ENCODE data around the gene CPEB4.

The CPEB4 gene

DNA sequence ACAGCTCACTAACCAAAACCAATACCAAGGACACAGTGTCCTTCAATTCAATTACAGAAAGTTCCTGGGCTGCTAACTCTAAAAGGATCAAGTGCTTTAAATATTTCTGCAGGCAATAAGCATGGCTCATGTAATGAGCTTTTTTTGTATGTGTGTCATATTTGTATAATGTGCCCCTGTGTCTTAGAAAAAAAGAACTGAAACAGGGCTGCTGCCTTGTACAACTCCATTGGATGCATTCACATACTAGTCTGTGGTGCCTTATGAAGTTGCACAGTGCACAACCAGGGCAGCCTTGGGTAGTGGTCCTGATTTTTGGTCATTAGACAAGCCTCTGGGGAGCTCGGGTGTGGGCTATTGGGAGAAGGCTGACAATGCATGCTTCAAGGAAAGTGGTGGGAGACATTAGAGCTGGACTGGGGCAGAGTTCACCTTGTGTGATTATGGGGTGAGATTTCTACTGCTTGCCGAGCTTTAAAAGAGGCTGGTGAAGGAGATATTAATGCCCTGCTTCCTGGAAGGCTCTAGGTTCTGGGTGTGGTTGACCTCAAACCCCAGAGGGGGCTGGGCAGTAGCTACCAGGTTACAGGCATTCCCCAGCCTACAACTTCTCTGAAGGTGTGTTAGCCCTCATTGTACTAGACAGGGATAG is 3.6 kb upstream of the CPEB4 start:
- Histone ChIP-seq H3K27ac (replicated peaks) (0 out of 2 replicates have a peak overlapping the region, but pooled peaks have one; percentile 2), H3K27me3 (ENCODE audit: insufficient read depth, poor library complexity, severe bottlenecking) (no peaks in the 10 kb centered on the region), H3K4me3 (replicated peaks; ENCODE audit: insufficient read depth, low read length) (no peak overlapping the region)
- no peak for DNase-seq (ENCODE audit: low read depth in 1 of 2, low spot score in 1 of 2)
- TF ChIP-seq GABPA (IDR thresholded peaks at IDR 0.05; ENCODE audit: low read depth) (no peak), REST (IDR thresholded peaks at IDR 0.05; ENCODE audit: insufficient replicate concordance, low read depth) (no peak), POLR2AphosphoS5 (IDR thresholded peaks at IDR 0.05; ENCODE audit: low read depth) (no peak)

DNA sequence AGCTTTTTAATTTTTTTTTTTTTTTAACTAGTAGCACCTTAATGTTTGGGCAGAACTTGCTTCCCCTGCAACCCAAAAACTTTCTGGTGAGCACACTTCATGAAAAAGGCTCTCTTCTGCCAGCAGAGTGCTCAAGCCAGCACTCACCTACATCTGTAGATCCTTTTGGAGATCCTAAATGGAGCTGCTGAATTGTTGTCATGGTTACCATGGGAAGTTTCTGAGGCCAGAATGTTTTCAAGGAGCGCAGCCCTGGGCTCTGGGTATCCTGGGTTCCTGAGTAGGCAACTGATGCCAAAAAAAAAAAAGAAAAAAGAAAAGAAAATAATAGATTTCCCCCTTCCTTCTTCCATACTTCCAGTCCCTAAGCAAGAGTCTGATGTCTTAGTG is 3.1 kb upstream of the CPEB4 start:
- H3K27ac ChIP-seq (replicated peaks), result peak overlapping the region; percentile 33
- DNase-seq (ENCODE audit: low read depth in 1 of 2, low spot score in 1 of 2), result no peak
- no peak for TF ChIP-seq POLR2AphosphoS5 (IDR thresholded peaks at IDR 0.05; ENCODE audit: low read depth)
- TF ChIP-seq, protein P1, sequence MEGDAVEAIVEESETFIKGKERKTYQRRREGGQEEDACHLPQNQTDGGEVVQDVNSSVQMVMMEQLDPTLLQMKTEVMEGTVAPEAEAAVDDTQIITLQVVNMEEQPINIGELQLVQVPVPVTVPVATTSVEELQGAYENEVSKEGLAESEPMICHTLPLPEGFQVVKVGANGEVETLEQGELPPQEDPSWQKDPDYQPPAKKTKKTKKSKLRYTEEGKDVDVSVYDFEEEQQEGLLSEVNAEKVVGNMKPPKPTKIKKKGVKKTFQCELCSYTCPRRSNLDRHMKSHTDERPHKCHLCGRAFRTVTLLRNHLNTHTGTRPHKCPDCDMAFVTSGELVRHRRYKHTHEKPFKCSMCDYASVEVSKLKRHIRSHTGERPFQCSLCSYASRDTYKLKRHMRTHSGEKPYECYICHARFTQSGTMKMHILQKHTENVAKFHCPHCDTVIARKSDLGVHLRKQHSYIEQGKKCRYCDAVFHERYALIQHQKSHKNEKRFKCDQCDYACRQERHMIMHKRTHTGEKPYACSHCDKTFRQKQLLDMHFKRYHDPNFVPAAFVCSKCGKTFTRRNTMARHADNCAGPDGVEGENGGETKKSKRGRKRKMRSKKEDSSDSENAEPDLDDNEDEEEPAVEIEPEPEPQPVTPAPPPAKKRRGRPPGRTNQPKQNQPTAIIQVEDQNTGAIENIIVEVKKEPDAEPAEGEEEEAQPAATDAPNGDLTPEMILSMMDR (IDR thresholded peaks at IDR 0.05; ENCODE audit: insufficient read depth, low read length), result no peak
- no peak for TF ChIP-seq SPI1 (IDR thresholded peaks at IDR 0.05; ENCODE audit: borderline replicate concordance, low read depth)
- no peak for TF ChIP-seq REST (IDR thresholded peaks at IDR 0.05; ENCODE audit: insufficient replicate concordance, low read depth)
- TF ChIP-seq GABPA (IDR thresholded peaks at IDR 0.05; ENCODE audit: low read depth), result no peak
- no peak overlapping the region for H3K4me3 ChIP-seq (replicated peaks; ENCODE audit: insufficient read depth, low read length)
- no peaks in the 10 kb centered on the region for H3K27me3 ChIP-seq (ENCODE audit: insufficient read depth, poor library complexity, severe bottlenecking)

DNA sequence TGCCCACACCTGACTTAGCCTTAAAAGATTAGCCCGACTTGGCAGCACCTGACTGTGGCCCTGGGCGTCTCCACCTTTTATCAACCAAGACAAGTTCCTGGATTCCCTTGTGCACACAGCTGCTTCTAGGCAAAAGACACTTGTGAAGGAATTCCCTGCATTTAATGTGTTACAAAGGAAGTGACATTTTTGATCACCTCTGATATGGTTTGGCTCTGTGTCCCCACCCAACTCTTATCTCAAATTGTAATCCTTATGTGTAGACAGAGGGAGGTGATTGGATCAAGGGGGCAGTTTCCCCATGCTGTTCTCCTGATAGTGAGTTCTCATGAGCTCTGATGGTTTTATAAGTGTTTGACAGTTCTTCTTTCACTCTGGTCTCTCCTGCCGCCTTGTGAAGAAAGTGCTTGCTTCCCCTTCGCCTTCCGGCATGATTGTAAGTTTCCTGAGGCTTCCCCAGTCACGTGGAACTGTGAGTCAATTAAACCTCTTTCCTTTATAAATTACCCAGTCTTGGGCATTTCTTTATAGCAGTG is 2.6 kb upstream of the CPEB4 start:
- Histone ChIP-seq H3K4me3 (replicated peaks; ENCODE audit: insufficient read depth, low read length) (no peak overlapping the region), H3K27me3 (ENCODE audit: insufficient read depth, poor library complexity, severe bottlenecking) (no peaks in the 10 kb centered on the region), H3K27ac (replicated peaks) (peak overlapping the region; percentile 33)
- peak; percentile 60 to 73 for DNase-seq (ENCODE audit: low read depth in 1 of 2, low spot score in 1 of 2)
- TF ChIP-seq REST (IDR thresholded peaks at IDR 0.05; ENCODE audit: insufficient replicate concordance, low read depth) (no peak), SPI1 (IDR thresholded peaks at IDR 0.05; ENCODE audit: borderline replicate concordance, low read depth) (no peak), GABPA (IDR thresholded peaks at IDR 0.05; ENCODE audit: low read depth) (no peak), POLR2AphosphoS5 (IDR thresholded peaks at IDR 0.05; ENCODE audit: low read depth) (no peak)
- TF ChIP-seq, protein P1 (IDR thresholded peaks at IDR 0.05; ENCODE audit: insufficient read depth, low read length), result no peak

Measured in HL-60 (cell line).